Peyer's patch (tissue), 4 donors: ENCODE results near the gene RUNX1. TPM values are rescaled to one million over a fixed set of nuclear protein-coding genes. Genes with fewer than 3 reads are reported as not detected.
A peak's percentile ranks its signal among the peaks of the same experiment; 100 is the strongest.

Experiments used
- DNase-seq, 3 donors: peaks; one replicate each; pipeline ENCODE4 v3.0.0-alpha.2; 2017 to 2019
- H3K27ac ChIP-seq, 4 donors: fragments of 200-600 bp; sonication (generic); one replicate each; pipeline ENCODE4 v1.5.1; 2016 to 2019
- H3K27me3 ChIP-seq, 2 donors: fragments of 200-600 bp; sonication (generic); one replicate each; pipeline ENCODE4 v1.5.1; 2019
- H3K36me3 ChIP-seq, 3 donors: fragments of 200-600 bp; sonication (generic); one replicate each; pipeline ENCODE4 v1.5.1; 2016 to 2019
- H3K4me1 ChIP-seq, 4 donors: fragments of 200-600 bp; sonication (generic); one replicate each; pipeline ENCODE4 v1.5.1; 2016 to 2019
- H3K4me3 ChIP-seq, 4 donors: fragments of 200-600 bp; sonication (generic); 1 replicate in 3 of 4; 2 replicates in 1 of 4; pipeline ENCODE4 v1.5.1; 2016 to 2019; ENCODE audit warnings: mild to moderate bottlenecking in 1 of 4
- H3K9me3 ChIP-seq, 4 donors: fragments of 200-600 bp; sonication (generic); one replicate each; pipeline ENCODE4 v1.5.1; 2016 to 2019; ENCODE audit warnings: mild to moderate bottlenecking in 1 of 4
- CTCF ChIP-seq, 6 experiments: fragments of 450-650 bp in 4 of 6; fragments of 200-600 bp in 2 of 6; sonication (generic) in 1 of 6; IDR thresholded peaks; one replicate each; pipeline ENCODE4 v1.5.1; 2017 to 2019; ENCODE audit warnings: antibody characterized with exemption in 6 of 6, mild to moderate bottlenecking in 3 of 6, moderate library complexity in 1 of 6
- POLR2A ChIP-seq, 2 donors: fragments of 450-650 bp; IDR thresholded peaks; one replicate each; pipeline ENCODE4 v1.5.1; 2017; ENCODE audit warnings: antibody characterized with exemption in 2 of 2, mild to moderate bottlenecking in 2 of 2, moderate library complexity in 2 of 2
- total RNA-seq, 4 donors: library from RNA; depleted of rRNA; stranded (reverse); fragments of >200 nt; gene quantifications; one replicate each; pipeline ENCODE4 v1.1.0, GENCODE V29; 2016

RUNX1 gene
- total RNA-seq, 4 donors from 2014 or later = 15.1 to 80.9 (median 24.1) TPM

- no peak overlapping the region for H3K4me3 ChIP-seq
- no peaks in the 10 kb centered on the region for H3K9me3 ChIP-seq
- no peak for DNase-seq
- peaks cover 0 to 6% (median 0%) of the 10 kb centered on the region in 3 donors for H3K36me3 ChIP-seq
- H3K4me1 ChIP-seq = peaks cover 0 to 22% (median 11%) of the 10 kb centered on the region in 4 donors
- H3K27ac ChIP-seq = no peak overlapping the region
- no peaks in the 10 kb centered on the region for H3K27me3 ChIP-seq
- TF ChIP-seq CTCF (IDR thresholded peaks at IDR 0.05) (no peak), POLR2A (IDR thresholded peaks at IDR 0.05) (no peak)
Observed at GRCh38 chr21:34867785-34868184, 181.3 kb downstream of the RUNX1 start.

GRCh38 chr21:34865400-34866241 is 183.5 kb downstream of the RUNX1 start:
- Histone ChIP-seq H3K9me3 (no peaks in the 10 kb centered on the region), H3K4me1 (peaks cover 0 to 22% (median 11%) of the 10 kb centered on the region in 4 donors), H3K36me3 (no peaks in the 10 kb centered on the region), H3K27ac (peak overlapping the region in 1 of 4 donors; percentile 45), H3K27me3 (no peaks in the 10 kb centered on the region), H3K4me3 (no peak overlapping the region)
- no peak for TF ChIP-seq CTCF (IDR thresholded peaks at IDR 0.05)
- TF ChIP-seq POLR2A (IDR thresholded peaks at IDR 0.05) = no peak
- peak; percentile 62 to 73 (median 63) for DNase-seq

- Histone ChIP-seq H3K36me3 (no peaks in the 10 kb centered on the region), H3K27ac (peak overlapping the region in 2 of 4 donors; percentile 14 to 48), H3K9me3 (no peaks in the 10 kb centered on the region), H3K4me1 (peaks cover 0 to 22% (median 11%) of the 10 kb centered on the region in 4 donors), H3K27me3 (no peaks in the 10 kb centered on the region), H3K4me3 (no peak overlapping the region)
- DNase-seq = no peak
- TF ChIP-seq CTCF (IDR thresholded peaks at IDR 0.05) (no peak), POLR2A (IDR thresholded peaks at IDR 0.05) (no peak)
Observed at GRCh38 chr21:34864370-34865149, 184.5 kb downstream of the RUNX1 start.

GRCh38 chr21:34862951-34863350 is 186.2 kb downstream of the RUNX1 start:
- Histone ChIP-seq H3K4me3 (no peak overlapping the region), H3K9me3 (no peaks in the 10 kb centered on the region), H3K27me3 (no peaks in the 10 kb centered on the region), H3K27ac (no peak overlapping the region), H3K4me1 (peaks cover 0 to 22% (median 12%) of the 10 kb centered on the region in 4 donors), H3K36me3 (peaks cover 0 to 5% (median 0%) of the 10 kb centered on the region in 3 donors)
- TF ChIP-seq CTCF (IDR thresholded peaks at IDR 0.05) = no peak
- no peak for TF ChIP-seq POLR2A (IDR thresholded peaks at IDR 0.05)
- DNase-seq = no peak

GRCh38 chr21:34861258-34861657 is 187.8 kb downstream of the RUNX1 start:
- Histone ChIP-seq H3K4me3 (no peak overlapping the region), H3K4me1 (peaks cover 0 to 22% (median 13%) of the 10 kb centered on the region in 4 donors), H3K27ac (no peak overlapping the region), H3K27me3 (no peaks in the 10 kb centered on the region), H3K9me3 (no peaks in the 10 kb centered on the region), H3K36me3 (peaks cover 0 to 22% (median 0%) of the 10 kb centered on the region in 3 donors)
- no peak for DNase-seq
- TF ChIP-seq CTCF (IDR thresholded peaks at IDR 0.05) = no peak
- no peak for TF ChIP-seq POLR2A (IDR thresholded peaks at IDR 0.05)
